Transverse colon (tissue), 4 donors: ENCODE results near the gene TUNAR. TPM values are rescaled to one million over a fixed set of nuclear protein-coding genes. Genes with fewer than 3 reads are reported as not detected.

ENCODE experiments used
- DNase-seq: peaks from one replicate; pipeline ENCODE4 v3.0.0-alpha.2; 2019
- H3K27ac ChIP-seq, 4 donors: fragments of 200-600 bp; sonication (generic); 2 replicates each; pipeline ENCODE4 v1.5.1; 2016 to 2018; ENCODE audit warnings: inconsistent platforms in 4 of 4
- H3K27me3 ChIP-seq: fragments of 200-600 bp; sonication (generic); 2 replicates; pipeline ENCODE4 v1.5.1; 2017; ENCODE audit warnings: inconsistent platforms
- H3K36me3 ChIP-seq, 4 donors: fragments of 200-600 bp; sonication (generic); 2 replicates each; pipeline ENCODE4 v1.5.1; 2017 to 2019; ENCODE audit warnings: inconsistent platforms in 4 of 4
- H3K4me1 ChIP-seq, 4 donors: fragments of 200-600 bp; sonication (generic); 2 replicates each; pipeline ENCODE4 v1.5.1; 2017 to 2020; ENCODE audit warnings: inconsistent platforms in 4 of 4
- H3K4me3 ChIP-seq, 4 donors: fragments of 200-600 bp; sonication (generic); 1 replicate in 1 of 4; 2 replicates in 3 of 4; pipeline versions ENCODE4 v1.5.1 to v1.6.1; 2017 to 2019; ENCODE audit warnings: inconsistent platforms in 4 of 4
- H3K9me3 ChIP-seq, 2 donors: fragments of 200-600 bp; sonication (generic); 2 replicates each; pipeline ENCODE4 v1.5.1; 2017 to 2019; ENCODE audit warnings: inconsistent platforms in 2 of 2
- EP300 ChIP-seq: sonication (generic); formaldehyde crosslinking; IDR thresholded peaks from one replicate; pipeline ENCODE4 v1.6.1; 2017; ENCODE audit warnings: antibody characterized with exemption, low read depth
- POLR2A ChIP-seq: fragments of 450-650 bp; IDR thresholded peaks from one replicate; pipeline ENCODE4 v1.6.1; 2016; ENCODE audit warnings: antibody characterized with exemption, mild to moderate bottlenecking, moderate library complexity
- POLR2AphosphoS5 ChIP-seq, 3 donors: sonication (generic); formaldehyde crosslinking; IDR thresholded peaks; one replicate each; pipeline ENCODE4 v1.6.1; 2016; ENCODE audit warnings: antibody characterized with exemption in 3 of 3
- WGBS, 2 donors: methylation state at CpG; one replicate each; pipeline ENCODE4 v1.1.5; 2018; ENCODE audit warnings: low coverage in 1 of 2; 5-methylcytosine and 5-hydroxymethylcytosine counted together
- in situ Hi-C, 4 donors: fragments of 200-750 bp; cut with MboI; loops; one replicate each; pipeline versions ENCODE4 v1.15.0 to v1.15.1; 2017; ENCODE audit warnings: low sequenced_read_pairs in 3 of 4, low pct_ligation_motif_present in 1 of 4, low pct_unique_long_range_greater_than_20kb in 1 of 4
- intact Hi-C: fragments of 100-400 bp; cut with DNase I; formaldehyde crosslinking; loops from one replicate; pipeline ENCODE4 v1.15.1; 2023; ENCODE audit warnings: low total_unique reads
- total RNA-seq, 4 donors: library from RNA; depleted of rRNA; stranded (reverse); fragments of >200 nt; gene quantifications; one replicate each; pipeline ENCODE4 v1.1.0, GENCODE V29; 2016
- TF ChIP-seq, protein P1 (sequence below), 5 experiments: fragments of 200-600 bp in 3 of 5; fragments of 450-650 bp in 2 of 5; sonication (generic) in 3 of 5; IDR thresholded peaks; 1 replicate in 2 of 5; 2 replicates in 3 of 5; pipeline ENCODE4 v1.5.1; 2016 to 2017; ENCODE audit warnings: antibody characterized with exemption in 5 of 5, inconsistent platforms in 3 of 5, mild to moderate bottlenecking in 2 of 5, moderate library complexity in 1 of 5

The TUNAR gene
- total RNA-seq, 4 donors from 2014 or later: not detected

DNA sequence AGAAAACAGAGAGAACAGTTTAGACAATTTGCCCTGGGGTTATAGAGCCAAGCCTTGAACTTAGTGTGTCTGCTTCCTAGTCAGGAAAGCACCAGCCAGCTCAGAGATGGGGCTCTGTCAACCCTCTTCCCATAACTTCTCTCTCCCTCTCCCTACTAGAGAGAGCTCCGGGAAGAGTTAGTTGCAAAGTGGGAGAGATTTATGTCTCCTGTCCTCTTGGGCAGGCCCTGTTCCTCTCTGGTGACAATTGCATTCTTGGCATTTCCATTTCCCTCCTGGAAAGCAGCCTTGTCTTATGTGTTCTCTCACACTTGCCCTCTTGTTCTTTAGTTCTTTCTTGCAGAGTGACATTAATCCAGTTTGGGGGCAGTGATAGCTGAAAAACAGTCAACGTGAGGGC, 42.1 kb upstream of the TUNAR start:
- in situ Hi-C loops (no loop called here), intact Hi-C loops (no loop called here)
- no peak overlapping the region for H3K4me3 ChIP-seq
- H3K9me3 ChIP-seq: no peaks in the 10 kb centered on the region
- H3K27ac ChIP-seq: no peak overlapping the region
- TF ChIP-seq EP300 (no peak), POLR2AphosphoS5 (IDR thresholded peaks at IDR 0.05) (no peak), POLR2A (no peak)
- TF ChIP-seq, protein P1, sequence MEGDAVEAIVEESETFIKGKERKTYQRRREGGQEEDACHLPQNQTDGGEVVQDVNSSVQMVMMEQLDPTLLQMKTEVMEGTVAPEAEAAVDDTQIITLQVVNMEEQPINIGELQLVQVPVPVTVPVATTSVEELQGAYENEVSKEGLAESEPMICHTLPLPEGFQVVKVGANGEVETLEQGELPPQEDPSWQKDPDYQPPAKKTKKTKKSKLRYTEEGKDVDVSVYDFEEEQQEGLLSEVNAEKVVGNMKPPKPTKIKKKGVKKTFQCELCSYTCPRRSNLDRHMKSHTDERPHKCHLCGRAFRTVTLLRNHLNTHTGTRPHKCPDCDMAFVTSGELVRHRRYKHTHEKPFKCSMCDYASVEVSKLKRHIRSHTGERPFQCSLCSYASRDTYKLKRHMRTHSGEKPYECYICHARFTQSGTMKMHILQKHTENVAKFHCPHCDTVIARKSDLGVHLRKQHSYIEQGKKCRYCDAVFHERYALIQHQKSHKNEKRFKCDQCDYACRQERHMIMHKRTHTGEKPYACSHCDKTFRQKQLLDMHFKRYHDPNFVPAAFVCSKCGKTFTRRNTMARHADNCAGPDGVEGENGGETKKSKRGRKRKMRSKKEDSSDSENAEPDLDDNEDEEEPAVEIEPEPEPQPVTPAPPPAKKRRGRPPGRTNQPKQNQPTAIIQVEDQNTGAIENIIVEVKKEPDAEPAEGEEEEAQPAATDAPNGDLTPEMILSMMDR (IDR thresholded peaks at IDR 0.05): no peak
- H3K4me1 ChIP-seq: no peaks in the 10 kb centered on the region
- 10% methylated on average over 2 of the region's 2 CpGs; no CpG with 5 or more reads in 1 of the 2 donors for WGBS, 2 donors
- no peak for DNase-seq
- no peaks in the 10 kb centered on the region for H3K36me3 ChIP-seq
- H3K27me3 ChIP-seq: no peaks in the 10 kb centered on the region

DNA sequence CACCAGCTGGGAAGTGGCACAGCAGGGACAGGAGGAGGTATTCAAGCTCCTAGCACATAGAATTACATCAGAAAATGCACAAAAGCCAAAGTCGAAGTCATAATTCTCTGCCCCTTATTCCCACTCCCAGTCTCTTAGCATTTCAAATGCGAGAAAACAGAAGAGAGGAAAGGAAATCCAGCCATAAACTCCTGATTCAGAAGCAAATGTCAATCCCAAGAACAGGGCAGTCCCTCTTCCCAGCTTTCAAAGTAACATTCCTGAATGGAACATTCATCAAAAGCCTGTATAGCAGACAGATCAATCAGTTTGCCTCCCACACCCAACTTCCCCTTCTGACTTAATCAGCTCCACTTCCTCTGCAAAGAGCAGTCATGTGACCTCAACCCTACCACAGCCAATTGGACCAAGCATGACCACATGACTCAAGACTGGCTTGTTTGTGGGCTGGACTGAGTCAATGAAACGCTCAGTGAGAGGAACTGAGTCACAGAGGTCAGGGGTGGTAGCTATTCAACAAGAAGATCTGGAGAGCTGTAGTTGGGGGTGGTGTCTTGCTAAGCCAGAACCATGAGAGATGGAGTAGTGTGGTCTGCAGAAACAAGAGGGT, 41.4 kb upstream of the TUNAR start:
- in situ Hi-C loops: no loop called here
- TF ChIP-seq, protein P1 (IDR thresholded peaks at IDR 0.05): no peak
- no peak for TF ChIP-seq POLR2AphosphoS5 (IDR thresholded peaks at IDR 0.05)
- no peak for TF ChIP-seq EP300
- TF ChIP-seq POLR2A: no peak
- WGBS, 2 donors: 25 to 38% methylated on average over 2 to 3 of the region's 3 CpGs

DNA sequence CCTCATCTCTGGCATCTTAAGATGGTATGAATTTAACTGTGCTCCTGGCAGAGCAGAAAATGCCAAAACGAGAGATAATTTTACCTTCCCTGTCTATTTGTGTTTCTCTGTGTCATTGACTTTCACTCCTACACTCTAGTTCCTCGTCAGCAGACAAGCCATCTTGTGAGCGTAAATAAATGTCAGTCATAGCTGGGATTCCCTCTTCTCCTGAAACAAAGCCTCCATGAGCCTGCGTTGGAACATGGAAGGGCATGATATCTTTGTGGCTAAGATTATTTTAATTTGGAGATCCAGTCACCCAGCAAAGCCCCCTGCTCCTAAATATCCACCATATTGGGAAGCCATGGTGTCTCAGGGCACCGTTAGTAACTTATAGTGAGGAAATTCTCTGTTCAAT, 37.8 kb upstream of the TUNAR start:
- Histone ChIP-seq H3K36me3 (no peaks in the 10 kb centered on the region), H3K4me1 (no peaks in the 10 kb centered on the region), H3K27ac (no peak overlapping the region), H3K9me3 (no peaks in the 10 kb centered on the region), H3K4me3 (no peak overlapping the region), H3K27me3 (no peaks in the 10 kb centered on the region)
- TF ChIP-seq, protein P1 (IDR thresholded peaks at IDR 0.05): no peak
- no peak for TF ChIP-seq POLR2AphosphoS5 (IDR thresholded peaks at IDR 0.05)
- TF ChIP-seq POLR2A: no peak
- in situ Hi-C loops: no loop called here
- no peak for DNase-seq
- intact Hi-C loops: no loop called here
- 61 to 70% methylated on average over 3 to 5 of the region's 5 CpGs for WGBS, 2 donors

More for the DNA sequence above, 41.4 kb upstream of the TUNAR start:
- no peaks in the 10 kb centered on the region for H3K27me3 ChIP-seq
- H3K4me1 ChIP-seq: no peaks in the 10 kb centered on the region
- intact Hi-C loops: no loop called here
- H3K27ac ChIP-seq: no peak overlapping the region
- H3K36me3 ChIP-seq: no peaks in the 10 kb centered on the region
- no peak for DNase-seq
- H3K9me3 ChIP-seq: no peaks in the 10 kb centered on the region
- H3K4me3 ChIP-seq: no peak overlapping the region

DNA sequence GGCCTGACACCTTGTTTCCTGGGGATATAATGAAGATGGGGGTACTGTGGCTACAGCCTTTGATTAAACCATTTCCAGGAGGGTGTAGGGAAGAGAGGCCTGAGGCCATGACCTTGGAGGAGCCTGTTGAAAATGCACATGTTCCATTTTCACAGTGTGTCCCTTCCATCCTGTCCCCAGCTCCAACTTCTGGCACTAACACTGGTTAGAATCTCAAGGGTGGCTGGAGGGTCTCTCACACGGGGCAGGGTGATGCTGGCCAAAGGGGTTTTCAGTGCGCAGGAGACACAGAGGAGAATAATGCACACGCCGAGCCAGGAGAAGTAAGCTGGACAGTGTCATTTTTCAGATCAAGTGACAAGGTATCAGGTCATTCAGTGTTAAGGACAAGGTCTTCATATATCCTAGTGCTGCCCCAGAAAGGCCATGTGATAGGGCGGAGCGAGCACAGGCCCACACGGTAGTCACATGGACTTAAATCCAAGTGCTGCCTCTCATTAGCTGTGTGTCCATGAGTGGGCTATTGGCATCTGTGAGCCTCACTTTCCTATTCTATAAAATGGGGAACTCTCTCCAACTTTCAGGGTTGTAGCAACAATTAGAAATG, 36.4 kb upstream of the TUNAR start:
- TF ChIP-seq EP300 (no peak), POLR2A (no peak), POLR2AphosphoS5 (IDR thresholded peaks at IDR 0.05) (no peak)
- TF ChIP-seq, protein P1 (IDR thresholded peaks at IDR 0.05): no peak
- no peaks in the 10 kb centered on the region for H3K36me3 ChIP-seq
- no peaks in the 10 kb centered on the region for H3K4me1 ChIP-seq
- H3K27me3 ChIP-seq: no peaks in the 10 kb centered on the region
- in situ Hi-C loops (no loop called here), intact Hi-C loops (no loop called here)
- H3K27ac ChIP-seq: no peak overlapping the region
- no peaks in the 10 kb centered on the region for H3K9me3 ChIP-seq
- 84% methylated on average over 7 of the region's 7 CpGs; no CpG with 5 or more reads in 1 of the 2 donors for WGBS, 2 donors
- no peak for DNase-seq
- H3K4me3 ChIP-seq: no peak overlapping the region
